OCI-LY7 (cell line): ENCODE data around the gene PHOSPHO2. TPM values are rescaled to one million over a fixed set of nuclear protein-coding genes. Genes with fewer than 3 reads are reported as not detected.

Experiments
- BruUV-seq: library from RNA; stranded (reverse); fragments of 400-500 nt; replicated peaks from 2 replicates; lab custom pipeline; 2021; lab: Mats Ljungman, UMichigan
- CTCF ChIA-PET: fragments of 300-600 bp; sonication (Branson Sonifier 250); formaldehyde crosslinking; loops from one replicate; lab custom pipeline; 2022; ENCODE audit warnings: antibody characterized with exemption; ENCODE audit not compliant: unreplicated experiment; lab: Charles Lee
- POLR2A ChIA-PET: fragments of 300-600 bp; sonication (Branson Sonifier 250); formaldehyde crosslinking; loops from one replicate; lab custom pipeline; 2022; ENCODE audit warnings: antibody characterized with exemption; lab: Charles Lee
- DNase-seq: peaks from one replicate; pipeline ENCODE4 v3.0.0-alpha.2; 2015; ENCODE audit warnings: low spot score
- H2AFZ ChIP-seq: fragments of 200-600 bp; sonication (generic), shearing (Covaris generic); 2 replicates; pipeline ENCODE4 v1.6.1; 2014; ENCODE audit warnings: mild to moderate bottlenecking, antibody characterized with exemption, low read length, moderate library complexity
- H3K27ac ChIP-seq: fragments of 200-600 bp; sonication (generic); 2 replicates; pipeline ENCODE4 v1.5.1; 2014; ENCODE audit warnings: mixed run types, low read depth, mild to moderate bottlenecking, moderate library complexity, low read length, inconsistent platforms; ENCODE audit not compliant: poor library complexity, severe bottlenecking
- H3K36me3 ChIP-seq: fragments of 200-600 bp; sonication (generic); 2 replicates; pipeline ENCODE4 v1.6.1; 2014; ENCODE audit warnings: mild to moderate bottlenecking, antibody characterized with exemption, low read length, moderate library complexity, mixed read lengths; ENCODE audit not compliant: insufficient read depth
- H3K4me1 ChIP-seq: fragments of 200-600 bp; sonication (generic); 2 replicates; pipeline ENCODE4 v1.5.1; 2014; ENCODE audit warnings: mild to moderate bottlenecking, low read length; ENCODE audit not compliant: insufficient read depth, poor library complexity, severe bottlenecking
- H3K4me2 ChIP-seq: fragments of 200-600 bp; sonication (generic); 2 replicates; pipeline ENCODE4 v1.6.1; 2014; ENCODE audit warnings: mild to moderate bottlenecking, low read length
- H3K4me3 ChIP-seq: fragments of 200-600 bp; sonication (generic); 2 replicates; pipeline ENCODE4 v1.5.1; 2014; ENCODE audit warnings: mild to moderate bottlenecking, low read depth, low read length; ENCODE audit not compliant: poor library complexity, severe bottlenecking
- H3K79me2 ChIP-seq: fragments of 200-600 bp; sonication (generic); 2 replicates; pipeline ENCODE4 v1.6.1; 2016; ENCODE audit warnings: low read depth, mild to moderate bottlenecking, low read length, moderate library complexity, mixed read lengths; ENCODE audit not compliant: insufficient read depth
- H3K9me2 ChIP-seq: fragments of 200-600 bp; sonication (generic); 2 replicates; pipeline ENCODE4 v1.6.1; 2016; ENCODE audit warnings: mild to moderate bottlenecking, low read length, mixed read lengths; ENCODE audit not compliant: insufficient read depth
- H3K9me3 ChIP-seq: fragments of 200-600 bp; sonication (generic); 2 replicates; pipeline ENCODE4 v1.6.1; 2014; ENCODE audit warnings: mild to moderate bottlenecking, mixed run types, low read length, mixed read lengths
- H4K20me1 ChIP-seq: fragments of 200-600 bp; sonication (generic); 2 replicates; pipeline ENCODE4 v1.6.1; 2014; ENCODE audit warnings: mild to moderate bottlenecking, antibody characterized with exemption, low read length, moderate library complexity, mixed read lengths; ENCODE audit not compliant: insufficient read depth
- EZH2phosphoT487 ChIP-seq: fragments of 200-600 bp; sonication (generic); IDR thresholded peaks from 2 replicates; pipeline ENCODE4 v1.6.1; 2018; ENCODE audit warnings: low read depth, borderline replicate concordance, mild to moderate bottlenecking, mixed run types, antibody characterized with exemption, low read length, moderate library complexity, mixed read lengths
- intact Hi-C: fragments of 100-400 bp; cut with micrococcal nuclease; formaldehyde crosslinking; loops from one replicate; pipeline ENCODE4 v1.10.0; 2022; ENCODE audit not compliant: unreplicated experiment
- total RNA-seq, 2 experiments: library from RNA; depleted of rRNA in 1 of 2; stranded (reverse); fragments of >200 nt in 1 of 2; shearing (Covaris generic) in 1 of 2; gene quantifications; 2 replicates each; pipeline ENCODE4 v1.2.3, GENCODE V29; 2014 to 2022
- TF ChIP-seq, protein P1 (sequence below): fragments of 200-600 bp; sonication (generic); conservative IDR thresholded peaks from 2 replicates; pipeline ENCODE4 v1.5.1; 2014; ENCODE audit warnings: mild to moderate bottlenecking, antibody characterized with exemption, low read length, moderate library complexity, mixed read lengths

The PHOSPHO2 gene
- total RNA-seq, 2 experiments from 2014 or later: 2.8 to 2.9 TPM

DNA sequence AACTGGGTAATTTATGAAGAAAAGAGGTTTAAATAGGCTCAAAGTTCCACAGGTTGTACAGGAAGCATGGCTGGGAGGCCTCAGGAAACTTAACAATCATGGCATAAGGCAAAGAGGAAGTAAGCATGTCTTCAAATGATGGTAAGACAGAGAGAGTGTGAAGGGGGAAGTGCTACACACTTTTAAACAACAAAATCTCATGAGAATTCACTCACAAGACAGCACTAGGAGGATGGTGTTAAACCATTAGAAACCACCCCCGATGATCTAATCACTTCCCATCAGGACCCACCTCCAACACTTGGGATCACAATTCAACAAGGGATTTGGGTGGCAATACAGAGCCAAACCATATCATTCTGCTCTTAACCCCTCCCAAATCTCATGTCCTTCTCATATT lies 34.9 kb upstream of the PHOSPHO2 start:
- ChIA-PET CTCF (no interaction called here), POLR2A (no interaction called here)
- H2AFZ ChIP-seq: peak overlapping the region; percentile 75; the same call in 1 of the 2 replicates
- H3K9me3 ChIP-seq: no peaks in the 10 kb centered on the region
- no peaks in the 10 kb centered on the region for H3K79me2 ChIP-seq
- intact Hi-C loops: no loop called here
- peak; percentile 51 for DNase-seq
- no peak overlapping the region for H3K27ac ChIP-seq
- H3K4me2 ChIP-seq: peak overlapping the region; percentile 13
- H3K36me3 ChIP-seq: no peaks in the 10 kb centered on the region
- H3K4me1 ChIP-seq: peaks cover 11% of the 10 kb centered on the region
- H4K20me1 ChIP-seq: no peaks in the 10 kb centered on the region
- BruUV-seq: no TSS peak
- no peak for TF ChIP-seq EZH2phosphoT487
- TF ChIP-seq, protein P1, sequence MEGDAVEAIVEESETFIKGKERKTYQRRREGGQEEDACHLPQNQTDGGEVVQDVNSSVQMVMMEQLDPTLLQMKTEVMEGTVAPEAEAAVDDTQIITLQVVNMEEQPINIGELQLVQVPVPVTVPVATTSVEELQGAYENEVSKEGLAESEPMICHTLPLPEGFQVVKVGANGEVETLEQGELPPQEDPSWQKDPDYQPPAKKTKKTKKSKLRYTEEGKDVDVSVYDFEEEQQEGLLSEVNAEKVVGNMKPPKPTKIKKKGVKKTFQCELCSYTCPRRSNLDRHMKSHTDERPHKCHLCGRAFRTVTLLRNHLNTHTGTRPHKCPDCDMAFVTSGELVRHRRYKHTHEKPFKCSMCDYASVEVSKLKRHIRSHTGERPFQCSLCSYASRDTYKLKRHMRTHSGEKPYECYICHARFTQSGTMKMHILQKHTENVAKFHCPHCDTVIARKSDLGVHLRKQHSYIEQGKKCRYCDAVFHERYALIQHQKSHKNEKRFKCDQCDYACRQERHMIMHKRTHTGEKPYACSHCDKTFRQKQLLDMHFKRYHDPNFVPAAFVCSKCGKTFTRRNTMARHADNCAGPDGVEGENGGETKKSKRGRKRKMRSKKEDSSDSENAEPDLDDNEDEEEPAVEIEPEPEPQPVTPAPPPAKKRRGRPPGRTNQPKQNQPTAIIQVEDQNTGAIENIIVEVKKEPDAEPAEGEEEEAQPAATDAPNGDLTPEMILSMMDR: no peak
- H3K9me2 ChIP-seq: no peaks in the 10 kb centered on the region
- H3K4me3 ChIP-seq: no peak overlapping the region

DNA sequence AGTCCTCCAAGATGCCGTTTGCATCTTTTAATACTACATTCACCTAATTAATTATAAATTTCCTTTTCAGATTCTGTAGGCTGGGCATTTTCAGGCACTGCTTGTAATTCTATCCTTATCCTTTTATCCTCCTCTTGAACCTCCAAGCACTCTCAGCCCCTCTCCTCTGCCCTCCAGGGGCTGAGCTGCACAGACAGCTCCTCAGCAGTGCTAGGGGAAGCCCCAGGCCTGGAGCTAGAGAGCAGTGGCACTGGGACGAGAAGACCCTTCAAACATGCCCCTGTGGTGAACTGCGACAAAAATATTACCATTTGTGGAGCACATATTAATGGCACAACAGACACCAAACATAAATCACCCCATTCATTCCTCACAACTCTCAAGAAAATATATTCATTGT lies 33.0 kb upstream of the PHOSPHO2 start:
- no TSS peak for BruUV-seq
- no peaks in the 10 kb centered on the region for H3K79me2 ChIP-seq
- TF ChIP-seq, protein P1: no peak
- no peak for TF ChIP-seq EZH2phosphoT487
- CTCF ChIA-PET: no interaction called here
- intact Hi-C loops: no loop called here
- no peak for DNase-seq
- no peak overlapping the region for H3K4me3 ChIP-seq
- no peak overlapping the region for H3K27ac ChIP-seq
- H3K36me3 ChIP-seq: no peaks in the 10 kb centered on the region
- H4K20me1 ChIP-seq: no peaks in the 10 kb centered on the region
- H2AFZ ChIP-seq: no peak overlapping the region
- POLR2A ChIA-PET: no interaction called here
- peaks cover 11% of the 10 kb centered on the region for H3K4me1 ChIP-seq
- no peaks in the 10 kb centered on the region for H3K9me2 ChIP-seq
- H3K9me3 ChIP-seq: no peaks in the 10 kb centered on the region
- H3K4me2 ChIP-seq: no peak overlapping the region

DNA sequence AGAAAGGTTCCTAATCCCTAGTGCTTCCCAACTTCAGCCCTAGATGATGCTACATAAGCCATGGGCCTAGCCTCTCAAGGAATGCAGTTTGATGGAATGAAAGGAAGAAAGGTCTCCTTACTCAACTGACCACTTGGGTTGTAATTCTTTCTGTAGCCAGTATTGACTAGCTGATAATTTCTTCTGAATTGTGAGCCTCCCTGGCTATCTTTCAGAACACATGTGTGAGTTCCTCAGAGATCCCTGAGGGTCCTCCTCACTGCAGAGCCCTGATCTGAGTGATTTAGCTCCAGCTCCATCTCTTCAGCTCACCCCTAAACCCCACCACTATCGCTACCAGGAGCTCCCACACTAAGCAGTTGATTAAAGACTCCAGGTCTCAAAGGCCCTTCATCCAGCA lies 31.5 kb upstream of the PHOSPHO2 start:
- Histone ChIP-seq H3K79me2 (no peaks in the 10 kb centered on the region), H3K27ac (no peak overlapping the region), H2AFZ (no peak overlapping the region), H3K4me1 (peaks cover 11% of the 10 kb centered on the region), H4K20me1 (no peaks in the 10 kb centered on the region), H3K9me3 (no peaks in the 10 kb centered on the region), H3K36me3 (no peaks in the 10 kb centered on the region), H3K4me3 (no peak overlapping the region), H3K4me2 (no peak overlapping the region), H3K9me2 (no peaks in the 10 kb centered on the region)
- TF ChIP-seq, protein P1: no peak
- TF ChIP-seq EZH2phosphoT487: no peak
- no TSS peak for BruUV-seq
- intact Hi-C loops: no loop called here
- POLR2A ChIA-PET: no interaction called here
- no peak for DNase-seq
- CTCF ChIA-PET: interaction anchor here (0.6 kb wide), 1 partner anchor 135 kb away, joined by 3 read pairs; no protein-coding TSS in a partner anchor
